HG03432 (cell line): ENCODE data around the gene SORCS1.
A peak's percentile ranks its signal among the peaks of the same experiment; 100 is the strongest.

Experiments used
- ATAC-seq: cut with Tn5 transposase; IDR thresholded peaks from one replicate; pipeline ENCODE4 v1.9.1; 2021; ENCODE audit warnings: mild to moderate bottlenecking, moderate library complexity; ENCODE audit not compliant: unreplicated experiment

Gene SORCS1

DNA sequence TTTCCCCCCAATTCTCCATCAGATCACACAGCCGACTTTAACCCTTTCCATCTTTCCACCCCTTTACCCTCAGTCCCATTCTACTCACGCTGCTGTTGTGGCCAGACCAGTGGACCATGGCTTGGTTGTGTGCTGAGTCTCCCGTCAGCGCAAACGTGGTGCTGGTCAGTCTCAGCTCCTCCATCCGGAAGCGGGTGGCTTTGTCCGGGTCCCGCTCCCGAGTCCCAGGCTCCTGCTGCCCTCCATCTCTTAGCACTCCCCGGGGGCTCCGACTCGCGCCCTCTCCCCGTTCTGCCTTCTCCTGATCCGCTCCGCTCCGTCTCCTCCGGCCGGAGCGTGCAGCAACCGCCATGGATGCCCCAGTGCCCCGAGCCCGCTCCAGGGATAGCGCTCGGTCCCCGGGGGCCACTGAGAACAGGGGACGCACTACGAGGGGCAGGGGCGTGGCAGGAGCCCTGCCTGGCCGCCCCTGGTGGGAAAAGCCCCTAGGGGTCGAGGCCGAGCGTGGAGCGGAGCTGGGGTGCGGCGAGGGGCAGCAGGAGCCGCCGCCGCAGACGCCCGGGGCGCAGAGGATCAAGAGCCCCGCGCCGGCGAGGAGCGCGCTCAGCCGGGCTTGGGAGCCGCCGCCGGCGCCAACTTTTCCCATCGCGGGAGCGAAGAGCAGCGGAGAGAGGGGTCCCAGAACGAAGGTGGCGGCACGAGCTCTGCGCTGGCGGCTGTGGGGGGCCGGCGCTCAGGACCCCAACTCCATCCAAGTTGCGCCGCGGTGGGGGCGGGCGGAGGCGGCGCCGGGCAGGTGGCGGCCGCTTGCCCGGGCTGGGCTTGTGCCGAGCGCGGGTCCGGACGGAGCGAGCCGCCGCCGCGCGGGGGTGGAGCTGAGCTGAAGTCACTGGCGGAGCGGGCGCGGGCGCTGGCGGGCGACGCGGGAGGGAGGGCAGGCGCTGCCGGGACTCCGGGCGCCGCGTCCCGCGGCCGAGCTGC is at the start of gene SORCS1:
SORCS1 (minus strand) TSS at position 826 of the 981 bp plus-strand sequence.
- no peak for ATAC-seq

DNA sequence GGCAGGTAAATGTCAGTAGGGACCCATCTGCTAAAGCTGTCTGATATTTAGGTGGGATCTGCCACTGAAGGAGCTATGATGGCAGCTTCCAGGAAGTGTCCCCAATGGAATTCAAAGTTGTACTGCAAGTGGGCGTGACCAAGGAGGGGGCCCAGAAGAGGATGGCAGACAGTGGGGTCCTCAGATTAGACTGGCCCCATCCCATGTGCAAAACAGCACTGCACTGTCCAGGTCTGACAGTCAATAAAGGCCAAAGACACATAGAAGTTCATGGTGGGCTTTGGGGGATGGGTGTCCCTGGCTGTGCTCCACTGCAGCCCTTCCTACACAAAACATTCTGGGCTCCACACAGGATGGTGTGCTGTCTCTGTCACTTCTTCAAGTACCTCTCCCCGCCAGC is 49.8 kb upstream of the SORCS1 start:
- no peak for ATAC-seq

DNA sequence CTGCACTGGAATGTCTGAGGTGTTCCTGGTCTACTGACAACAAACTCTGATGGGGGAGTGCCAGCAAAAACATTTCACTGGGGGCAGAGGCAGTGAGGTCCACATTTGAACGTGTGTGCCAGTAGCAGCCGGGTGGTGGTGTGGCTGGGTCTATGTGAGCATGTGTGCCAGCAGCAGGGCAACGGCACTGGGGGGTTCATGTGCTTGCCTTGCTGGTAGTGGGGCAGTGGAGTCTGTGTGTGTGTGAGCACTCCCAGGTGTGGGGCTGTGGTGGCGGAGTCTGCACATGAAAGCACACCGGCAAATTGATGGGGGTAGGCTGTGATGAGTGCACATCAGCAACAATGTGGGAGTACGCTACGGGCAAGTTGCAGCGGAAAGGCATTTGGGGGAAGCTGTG is 49.4 kb upstream of the SORCS1 start:
- ATAC-seq, result no peak

DNA sequence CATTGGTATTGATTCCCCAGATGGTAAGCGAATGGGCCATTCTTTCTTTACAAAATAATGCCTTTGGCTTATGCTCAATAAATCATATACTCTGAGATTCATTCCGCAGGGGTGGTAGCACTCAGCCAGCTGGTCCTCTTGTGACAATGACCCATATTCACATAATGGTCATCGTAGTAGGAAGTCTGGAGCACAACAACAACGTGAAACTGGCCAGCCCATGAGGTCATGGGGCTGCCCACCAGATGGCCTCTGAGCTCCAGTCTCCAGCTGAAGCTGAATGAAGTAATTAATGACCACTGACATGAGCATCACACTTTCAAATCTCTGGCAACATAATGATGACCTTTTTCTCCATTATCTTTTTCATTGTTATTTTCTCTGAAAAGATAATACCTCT is 42.3 kb upstream of the SORCS1 start:
- ATAC-seq, result no peak

DNA sequence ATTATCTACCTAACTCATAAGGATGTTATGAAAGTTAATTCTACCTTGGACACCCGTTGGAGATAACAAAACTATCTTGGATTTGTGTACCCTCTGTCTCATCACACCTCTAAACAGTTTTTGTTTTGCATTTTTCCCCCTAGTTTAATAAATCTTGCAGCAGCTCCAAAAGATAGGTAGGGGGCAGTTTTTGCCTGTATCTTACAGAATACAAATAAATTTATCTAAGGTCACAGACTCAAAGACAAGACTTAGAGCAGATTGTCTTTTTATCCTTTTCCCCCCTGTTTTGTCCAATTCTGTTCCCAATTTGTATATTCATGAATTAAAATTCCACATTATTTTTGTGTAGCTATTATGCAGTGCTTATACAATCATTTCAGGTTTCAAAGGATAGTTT is 5.0 kb upstream of the SORCS1 start:
- ATAC-seq, result no peak

DNA sequence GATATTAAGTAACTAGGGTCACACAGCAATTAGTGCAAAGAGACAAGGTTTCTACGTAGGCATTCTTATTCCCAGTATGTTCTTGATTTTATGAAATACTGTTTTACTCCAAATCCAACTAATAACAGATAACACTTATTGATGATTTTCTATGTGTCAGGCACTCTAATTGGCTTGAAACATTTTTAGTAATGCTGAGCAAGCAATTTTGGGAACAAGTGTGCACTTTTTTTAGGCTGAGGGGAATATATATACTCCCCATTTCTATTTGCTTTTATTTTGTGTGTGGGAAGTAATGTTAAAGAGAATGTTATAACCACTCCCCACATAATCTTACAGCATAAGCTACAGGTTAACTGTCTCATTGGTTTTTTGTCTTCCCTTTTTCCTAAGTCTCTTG is 4.2 kb upstream of the SORCS1 start:
- ATAC-seq, result no peak

DNA sequence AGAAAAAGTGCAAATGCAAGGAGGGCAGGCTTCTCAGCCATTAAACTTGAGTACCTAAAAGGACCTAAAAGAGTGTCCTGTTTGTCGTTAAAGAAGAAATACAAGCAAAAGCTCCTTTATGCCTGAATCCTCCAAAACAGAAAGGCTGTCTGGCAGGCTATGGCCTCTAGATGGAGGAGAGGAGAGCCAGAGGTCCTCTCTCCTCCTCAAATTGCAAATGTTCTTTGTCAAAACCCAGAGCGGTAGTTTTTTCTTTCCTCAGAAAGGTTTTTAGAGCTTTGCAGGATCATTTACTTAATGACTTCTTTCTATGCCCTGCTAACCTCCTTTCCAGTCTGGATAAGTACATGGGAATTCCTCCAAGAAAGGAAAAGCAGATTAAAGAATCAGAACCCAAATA is 1.9 kb upstream of the SORCS1 start:
- no peak for ATAC-seq

DNA sequence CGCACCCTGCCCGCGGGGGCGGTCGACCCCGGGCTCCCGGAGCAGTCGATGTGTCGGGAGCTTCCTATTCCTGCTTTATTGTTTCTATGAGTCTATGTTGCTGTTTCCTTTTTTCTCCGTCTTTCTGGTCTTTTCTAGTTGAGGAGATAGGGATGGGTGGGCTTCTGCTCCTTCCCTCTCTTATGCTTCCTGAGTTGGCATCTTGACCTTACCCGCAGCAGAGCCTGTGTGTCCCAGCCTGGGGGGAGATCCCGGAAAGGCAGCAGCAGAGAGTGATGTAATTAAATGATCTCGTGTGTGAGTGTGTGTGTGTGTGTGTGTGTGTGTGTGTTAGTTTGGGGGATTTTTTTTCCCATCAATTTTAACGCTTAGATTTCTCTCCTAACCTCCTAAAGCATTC is 486 bp upstream of the SORCS1 start:
- ATAC-seq, result no peak

DNA sequence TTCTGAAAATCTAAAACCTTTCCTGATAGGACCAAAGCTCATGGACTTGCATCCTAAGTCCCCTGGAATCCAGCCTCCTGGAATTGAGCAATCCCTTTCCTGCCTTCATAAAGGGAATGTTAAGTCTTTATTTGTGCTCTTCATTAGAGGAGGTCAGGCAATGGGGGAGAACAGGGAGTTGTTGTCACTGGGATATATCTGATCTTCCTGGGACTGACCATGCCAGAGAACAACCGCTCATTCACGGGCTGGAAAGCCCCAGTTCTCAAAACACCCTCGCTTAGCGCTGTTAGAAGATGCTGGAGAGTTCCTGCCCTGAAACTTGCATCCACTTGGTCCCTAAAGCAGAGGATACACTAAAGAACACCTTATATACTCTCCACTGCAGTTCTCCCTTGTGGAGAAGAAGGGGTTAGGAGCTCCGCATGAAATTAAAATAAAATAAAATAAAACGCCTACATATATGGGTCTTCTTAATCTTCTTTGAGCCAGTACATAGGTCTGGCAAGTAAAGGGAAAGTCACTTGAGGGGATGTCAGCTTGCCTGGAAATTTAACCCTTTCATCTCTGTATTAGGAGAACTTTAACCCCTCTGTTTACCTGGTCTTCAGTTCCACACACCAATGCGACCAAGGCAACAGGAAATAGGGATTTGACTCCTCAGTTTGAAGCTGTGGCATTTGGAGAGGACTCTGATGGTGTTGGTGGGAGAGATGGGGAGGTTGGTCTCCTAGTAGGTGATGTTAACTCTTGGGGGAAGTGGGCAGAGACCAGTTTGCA is 1.2 kb downstream of the SORCS1 start:
- no peak for ATAC-seq

DNA sequence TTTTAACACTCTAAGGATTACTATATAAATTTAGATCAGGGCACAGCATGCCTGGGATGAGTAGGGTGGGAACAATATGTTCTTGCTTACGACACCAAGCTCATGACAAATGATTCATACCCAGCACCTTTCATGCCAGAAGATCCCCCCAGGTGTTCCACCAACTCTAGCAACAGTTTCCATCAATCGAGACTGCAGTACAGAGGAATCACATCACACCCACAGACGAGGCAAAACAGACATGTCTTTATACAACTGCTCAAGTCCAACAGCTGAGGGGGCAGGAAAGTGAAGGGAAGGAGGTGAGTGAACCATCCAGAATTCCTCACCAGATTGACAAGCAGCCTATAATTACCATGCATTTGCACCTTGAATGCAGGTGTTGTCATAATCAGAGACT is 3.6 kb downstream of the SORCS1 start:
- no peak for ATAC-seq

DNA sequence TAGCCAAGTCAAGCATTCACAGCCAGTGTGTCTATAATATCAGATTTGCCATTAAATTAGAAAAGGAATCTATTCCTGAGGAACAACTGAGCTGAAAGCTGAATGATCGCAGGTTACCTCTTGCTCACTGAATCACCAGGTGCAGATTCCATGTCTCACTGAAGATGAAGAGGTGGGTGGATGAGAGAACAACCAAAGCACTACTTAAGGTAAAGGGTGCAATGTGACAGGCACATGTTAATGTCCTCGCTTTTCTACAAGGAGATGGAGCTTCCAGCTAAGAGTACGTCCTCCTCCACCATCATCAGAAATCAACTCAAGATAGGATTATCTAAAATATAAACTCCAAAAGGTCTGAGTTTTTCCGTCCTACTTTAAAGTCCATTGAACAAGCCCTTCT is 4.6 kb downstream of the SORCS1 start:
- no peak for ATAC-seq

DNA sequence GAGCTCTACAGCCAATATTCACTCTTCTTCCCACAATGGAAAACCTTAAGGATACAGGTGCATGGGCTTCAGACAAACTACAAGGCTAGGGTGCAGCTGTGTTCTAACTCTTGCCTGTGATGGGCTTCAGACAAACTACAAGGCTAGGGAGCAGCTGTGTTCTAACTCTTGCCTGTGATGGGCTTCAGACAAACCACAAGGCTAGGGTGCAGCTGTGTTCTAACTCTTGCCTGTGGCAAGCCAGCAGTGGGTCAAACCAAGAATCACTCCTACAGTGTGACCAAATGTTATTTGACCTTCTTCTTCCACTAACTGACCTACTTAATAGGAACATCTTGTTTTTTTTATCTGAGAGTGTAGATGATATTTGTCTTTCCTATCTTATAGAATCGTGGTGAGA is 7.4 kb downstream of the SORCS1 start:
- no peak for ATAC-seq

DNA sequence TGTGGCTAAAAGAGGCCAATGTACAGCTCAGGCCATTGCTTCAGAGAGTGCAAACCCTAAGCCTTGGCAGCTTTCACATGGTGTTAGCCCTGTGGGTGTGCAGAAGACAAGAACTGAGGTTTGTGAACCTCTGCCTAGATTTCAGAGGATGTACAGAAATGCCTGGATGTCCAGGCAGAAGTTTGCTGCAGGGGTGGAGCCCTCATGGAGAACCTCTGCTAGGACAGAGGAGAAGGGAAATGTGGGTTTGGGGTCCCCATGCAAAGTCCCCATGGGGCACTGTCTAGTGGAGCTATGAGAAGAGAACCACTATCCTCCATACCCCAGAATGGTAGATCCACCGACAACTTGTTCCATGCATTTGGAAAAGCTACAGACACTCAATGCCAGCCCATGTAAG is 12.4 kb downstream of the SORCS1 start:
- no peak for ATAC-seq

DNA sequence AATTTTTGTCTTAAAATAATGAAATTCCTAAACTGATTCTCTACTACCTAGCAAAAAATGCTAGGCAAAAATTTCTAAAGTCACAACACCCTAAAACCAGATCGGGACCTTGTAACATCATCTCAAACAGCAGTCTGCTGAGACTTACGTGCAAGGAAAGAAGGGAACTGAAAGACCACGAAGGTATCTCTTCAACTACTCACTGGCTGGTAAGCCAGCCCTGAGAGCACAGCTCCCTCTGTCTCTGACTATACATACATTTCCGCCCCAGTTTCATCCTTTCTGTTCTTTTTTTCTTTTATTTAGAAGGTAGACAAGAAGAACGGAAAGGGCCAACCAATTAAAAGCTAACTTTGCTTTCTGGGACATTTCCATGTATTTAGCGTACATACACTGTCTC is 15.6 kb downstream of the SORCS1 start:
- no peak for ATAC-seq

DNA sequence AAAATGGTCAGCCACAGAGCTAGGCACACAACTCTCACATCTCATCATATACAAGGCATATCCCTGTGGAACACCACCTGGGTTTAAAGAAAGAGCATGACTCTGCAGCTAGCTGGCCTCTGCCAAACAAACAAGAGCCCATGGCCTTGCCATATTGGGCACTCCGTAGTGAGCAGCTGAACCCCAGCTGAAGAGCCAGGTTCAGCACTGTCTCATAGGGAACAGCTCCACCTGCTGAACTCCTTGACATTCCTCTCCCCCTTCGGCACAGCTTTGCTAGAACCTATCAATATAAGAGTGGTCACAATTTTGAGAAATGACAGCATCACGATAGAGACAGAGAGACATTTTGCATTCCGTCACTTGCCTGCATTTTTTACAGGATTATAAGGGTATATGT is 20.0 kb downstream of the SORCS1 start:
- ATAC-seq, result no peak

DNA sequence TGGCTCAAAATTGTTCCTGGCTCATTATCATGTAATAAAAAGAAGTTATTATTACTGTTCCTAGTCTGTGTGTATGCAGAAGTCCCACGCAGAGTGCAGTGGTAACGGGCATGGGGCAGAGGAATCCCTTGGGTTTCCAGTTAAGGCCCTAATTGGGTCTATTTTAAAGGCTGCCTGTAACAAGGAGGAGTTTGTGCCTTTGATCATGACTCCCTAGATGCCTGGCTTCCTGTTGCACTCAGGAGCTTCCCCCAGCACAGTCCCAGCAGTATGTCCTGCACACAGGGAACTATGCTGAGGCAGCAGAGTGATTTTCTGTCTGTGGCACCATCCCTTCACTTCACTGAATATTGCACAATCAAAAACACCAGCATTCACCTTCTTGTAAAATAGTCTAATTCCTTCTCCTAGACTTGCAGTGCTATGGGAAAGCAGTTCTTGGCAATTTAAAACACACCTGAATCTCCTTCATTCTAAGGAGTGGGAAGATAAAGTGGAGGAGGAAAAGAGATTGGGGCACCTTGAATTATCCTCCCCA is 22.9 kb downstream of the SORCS1 start:
- no peak for ATAC-seq

DNA sequence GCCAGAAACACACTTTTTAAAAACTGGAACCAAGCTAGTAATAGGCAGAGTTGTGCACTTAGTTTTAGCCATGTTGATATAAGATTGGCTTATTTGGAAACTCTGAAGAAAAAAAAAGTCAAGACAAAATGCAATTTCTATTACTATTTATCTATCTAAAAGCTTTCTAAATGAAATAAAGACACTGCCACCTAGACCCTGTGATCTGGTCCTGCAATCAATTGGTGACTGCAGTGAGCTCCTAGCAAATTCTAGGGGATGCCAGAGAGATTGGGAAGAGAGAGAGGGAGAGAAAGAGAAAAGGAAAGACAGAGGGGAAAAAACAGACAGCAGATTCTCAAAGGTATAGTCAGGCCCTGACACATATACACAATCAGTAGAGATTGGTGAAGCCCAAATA is 25.3 kb downstream of the SORCS1 start:
- no peak for ATAC-seq

DNA sequence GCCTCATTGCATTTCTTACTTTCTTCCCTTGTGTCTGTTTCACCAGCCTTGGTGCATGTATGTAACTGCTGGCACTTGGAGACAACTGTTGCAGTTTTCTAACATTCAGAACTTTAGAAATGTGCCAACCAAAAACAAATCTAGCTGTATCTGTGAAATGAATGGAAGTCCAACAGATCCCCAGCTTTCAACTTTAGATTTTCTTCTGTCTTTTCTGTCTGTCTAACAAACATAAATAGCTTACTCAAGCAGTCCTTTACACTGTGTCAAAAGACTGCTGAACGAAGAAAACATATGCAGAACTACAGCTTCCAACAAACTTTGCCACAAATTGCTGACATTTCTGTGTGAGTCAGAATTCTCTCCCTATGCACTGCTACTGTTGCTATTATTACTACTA is 30.9 kb downstream of the SORCS1 start:
- ATAC-seq, result no peak

DNA sequence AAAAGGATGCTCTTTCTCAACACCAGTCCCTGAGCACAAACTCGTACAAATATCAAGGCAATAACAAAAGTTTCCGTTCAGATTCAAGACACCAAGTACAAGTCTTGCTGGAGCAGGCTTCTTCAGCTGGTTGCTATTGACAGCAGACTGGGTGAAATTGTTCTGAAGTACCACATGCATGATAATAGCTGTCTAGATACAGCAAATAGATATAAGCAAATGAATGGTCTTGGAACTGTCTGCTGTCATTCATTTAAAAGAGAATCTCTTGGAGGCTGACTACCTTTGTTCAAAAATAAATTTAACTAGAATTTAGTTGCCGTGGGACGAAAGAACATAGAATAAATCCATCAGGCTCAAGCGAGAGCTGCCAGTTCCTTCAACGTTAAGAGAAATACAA is 35.5 kb downstream of the SORCS1 start:
- no peak for ATAC-seq

DNA sequence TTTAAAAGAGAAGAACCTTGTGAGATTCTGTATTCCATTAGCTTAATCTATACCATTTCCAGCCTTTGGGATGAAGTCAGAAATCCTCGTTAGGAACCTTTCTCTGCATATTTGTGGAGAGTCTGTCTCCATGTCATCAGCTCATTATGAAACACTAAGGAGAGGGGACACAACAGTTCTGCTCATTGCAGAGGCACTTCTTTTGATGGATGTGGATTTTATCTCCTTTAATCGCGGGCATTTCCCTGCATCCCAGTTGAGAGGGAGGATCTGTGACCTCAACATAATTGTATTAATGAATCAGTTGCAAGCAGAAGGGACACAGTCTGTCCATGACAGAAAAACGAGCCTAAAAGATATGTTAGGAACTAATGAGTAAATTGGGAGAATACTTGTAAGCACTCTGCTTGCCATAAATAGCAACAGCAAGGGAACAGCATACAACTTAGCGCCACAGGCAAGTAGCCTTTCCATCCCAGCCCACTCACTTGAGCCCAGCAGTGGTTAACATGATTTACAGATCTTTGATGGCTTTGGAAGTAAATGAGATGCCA is 37.9 kb downstream of the SORCS1 start:
- no peak for ATAC-seq

DNA sequence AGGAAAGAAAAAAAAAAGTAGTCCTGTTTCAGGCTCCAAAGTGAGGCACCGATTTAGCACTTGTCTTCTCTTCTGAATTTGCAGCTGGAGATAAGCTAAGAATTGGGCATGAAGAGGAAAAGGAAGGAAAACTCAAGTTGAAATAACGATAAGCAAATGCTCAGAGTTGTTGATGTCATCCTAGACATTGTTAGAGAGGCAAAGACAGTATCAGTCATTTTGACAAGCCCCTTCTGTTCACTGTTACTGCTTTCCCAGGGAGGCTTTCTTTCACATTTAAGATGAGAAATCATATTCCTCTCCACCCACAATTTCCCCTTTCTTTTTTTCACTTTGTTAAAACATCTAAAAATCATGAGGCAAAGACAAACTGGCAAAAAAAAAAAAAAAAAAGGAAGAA is 41.8 kb downstream of the SORCS1 start:
- ATAC-seq, result no peak

DNA sequence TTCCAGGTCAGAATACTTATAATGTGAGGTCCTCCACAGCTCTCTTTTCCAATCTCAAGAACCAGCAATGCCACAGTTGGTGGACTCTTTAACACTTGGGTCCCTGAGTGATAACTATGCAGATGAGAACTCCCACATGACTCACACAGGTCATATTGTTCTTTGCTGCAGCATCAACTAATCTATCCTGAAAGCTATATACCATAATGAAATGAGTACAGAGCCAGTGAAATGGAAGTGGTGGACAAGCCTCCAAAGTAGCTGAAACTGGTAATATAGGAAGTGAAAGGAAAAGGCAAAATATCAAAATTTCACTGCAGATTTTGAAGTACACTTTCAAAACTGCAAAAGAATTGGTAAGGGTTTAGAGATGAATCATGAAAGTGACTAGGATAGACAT is 45.6 kb downstream of the SORCS1 start:
- peak; percentile 72 for ATAC-seq
